ENCODE data around the gene EPG5. TPM values are rescaled to one million over a fixed set of nuclear protein-coding genes. Genes with fewer than 3 reads are reported as not detected.
A peak's percentile ranks its signal among the peaks of the same experiment; 100 is the strongest.
"Not testable (repeated sequence)": the region's sequence is repeated elsewhere in the genome, so short reads cannot be mapped to it uniquely, and the experiment has no call there.

EPG5 gene
- total RNA-seq, 1 donor from 2014 or later, result 38.3 TPM

DNA sequence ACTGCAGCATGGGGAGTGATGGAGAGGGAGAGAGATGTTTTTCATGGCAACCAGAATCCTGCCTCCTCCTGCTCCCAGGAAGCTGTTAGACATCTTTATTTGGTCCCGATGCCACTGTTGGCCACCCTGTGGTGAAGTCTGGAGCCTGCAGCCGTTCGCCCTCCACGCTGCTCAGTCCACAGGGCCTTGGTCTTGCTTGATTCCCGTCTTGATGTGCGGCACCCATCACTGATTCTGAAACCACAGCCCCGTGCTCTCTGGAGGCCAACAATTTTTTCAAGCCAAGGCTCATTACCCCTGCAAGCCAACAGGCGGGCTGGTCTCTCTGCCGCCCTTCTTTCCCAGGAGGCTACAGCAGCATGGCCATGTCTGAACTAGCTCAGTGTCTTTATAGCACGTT lies 117.1 kb downstream of the EPG5 start:
- POLR2A ChIA-PET, result no interaction called here

DNA sequence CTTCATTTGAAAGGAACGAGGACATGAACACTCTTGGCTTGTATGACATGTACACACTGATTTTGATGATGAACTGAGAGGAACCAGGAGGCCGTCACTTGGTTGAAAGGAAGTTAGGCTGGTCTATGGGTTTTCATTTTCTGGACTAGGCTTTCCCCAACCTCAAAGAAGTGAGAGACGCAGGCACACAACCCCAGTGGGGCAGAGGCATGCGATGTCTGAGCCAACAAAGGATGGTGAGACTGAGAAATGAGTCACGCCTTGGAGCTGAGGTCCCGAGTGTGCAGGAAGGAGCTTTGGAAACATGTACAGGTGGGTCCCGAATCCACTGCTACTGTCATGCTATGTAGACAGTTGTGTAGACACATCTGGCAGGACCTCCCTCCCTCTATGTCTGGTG lies 117.6 kb downstream of the EPG5 start:
- Mint-ChIP-seq H3K4me3 (no peak overlapping the region), H3K4me1 (peaks cover 4% of the 10 kb centered on the region), H3K36me3 (ENCODE audit: low read depth) (peaks cover 44% of the 10 kb centered on the region), H3K9me3 (no peaks in the 10 kb centered on the region), H3K27me3 (no peaks in the 10 kb centered on the region), H3K27ac (no peak overlapping the region)
- TF ChIP-seq, protein P1, sequence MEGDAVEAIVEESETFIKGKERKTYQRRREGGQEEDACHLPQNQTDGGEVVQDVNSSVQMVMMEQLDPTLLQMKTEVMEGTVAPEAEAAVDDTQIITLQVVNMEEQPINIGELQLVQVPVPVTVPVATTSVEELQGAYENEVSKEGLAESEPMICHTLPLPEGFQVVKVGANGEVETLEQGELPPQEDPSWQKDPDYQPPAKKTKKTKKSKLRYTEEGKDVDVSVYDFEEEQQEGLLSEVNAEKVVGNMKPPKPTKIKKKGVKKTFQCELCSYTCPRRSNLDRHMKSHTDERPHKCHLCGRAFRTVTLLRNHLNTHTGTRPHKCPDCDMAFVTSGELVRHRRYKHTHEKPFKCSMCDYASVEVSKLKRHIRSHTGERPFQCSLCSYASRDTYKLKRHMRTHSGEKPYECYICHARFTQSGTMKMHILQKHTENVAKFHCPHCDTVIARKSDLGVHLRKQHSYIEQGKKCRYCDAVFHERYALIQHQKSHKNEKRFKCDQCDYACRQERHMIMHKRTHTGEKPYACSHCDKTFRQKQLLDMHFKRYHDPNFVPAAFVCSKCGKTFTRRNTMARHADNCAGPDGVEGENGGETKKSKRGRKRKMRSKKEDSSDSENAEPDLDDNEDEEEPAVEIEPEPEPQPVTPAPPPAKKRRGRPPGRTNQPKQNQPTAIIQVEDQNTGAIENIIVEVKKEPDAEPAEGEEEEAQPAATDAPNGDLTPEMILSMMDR (IDR thresholded peaks at IDR 0.05), result no peak
- DNase-seq (no peak), ATAC-seq (ENCODE audit: low read depth) (no peak)
- CTCF ChIA-PET, result interaction anchor here (0.6 to 1.4 kb wide), 2 partner anchors 9 to 183 kb away, joined by 4 to 6 read pairs; no protein-coding TSS in a partner anchor
- intact Hi-C loops (cut with micrococcal nuclease), result no loop called here
- POLR2A ChIA-PET, result no interaction called here

More for the DNA sequence above, 117.1 kb downstream of the EPG5 start:
- H3K4me3 Mint-ChIP-seq, result no peak overlapping the region
- no peaks in the 10 kb centered on the region for H3K9me3 Mint-ChIP-seq
- peak; percentile 86 for ATAC-seq (ENCODE audit: low read depth)
- CTCF ChIA-PET, result interaction anchor here (1.4 kb wide), 1 partner anchor 184 kb away, joined by 6 read pairs; no protein-coding TSS in a partner anchor
- no peaks in the 10 kb centered on the region for H3K27me3 Mint-ChIP-seq
- H3K36me3 Mint-ChIP-seq (ENCODE audit: low read depth), result peaks cover 47% of the 10 kb centered on the region
- H3K4me1 Mint-ChIP-seq, result peaks cover 4% of the 10 kb centered on the region
- peak overlapping the region; percentile 50 for H3K27ac Mint-ChIP-seq
- TF ChIP-seq, protein P1 (IDR thresholded peaks at IDR 0.05), result no peak
- intact Hi-C loops (cut with micrococcal nuclease), result loop anchor here (1.0 to 5.0 kb wide), 4 partner anchors 21 to 185 kb away; no protein-coding TSS in a partner anchor
- DNase-seq, result no peak

DNA sequence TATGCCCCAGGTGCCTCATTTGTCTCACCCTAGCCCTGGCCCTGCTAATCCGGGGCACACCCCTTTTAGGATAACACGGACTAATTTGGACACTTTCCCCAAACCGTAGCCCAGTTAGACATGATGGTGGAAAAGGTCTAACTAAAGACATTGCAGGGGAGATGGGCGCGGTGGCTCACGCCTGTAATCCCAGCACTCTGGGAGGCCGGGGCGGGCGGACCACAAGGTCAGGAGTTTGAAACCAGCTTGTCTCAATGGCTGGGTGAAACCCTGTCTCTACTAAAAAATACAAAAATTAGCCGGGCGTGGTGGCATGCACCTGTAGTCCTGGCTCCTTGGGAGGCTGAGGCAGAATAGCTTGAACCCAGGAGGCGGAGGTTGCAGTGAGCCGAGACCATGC lies 118.5 kb downstream of the EPG5 start:
- H3K27ac Mint-ChIP-seq; H3K9me3 Mint-ChIP-seq; intact Hi-C loops (cut with micrococcal nuclease); H3K4me3 Mint-ChIP-seq; ATAC-seq (ENCODE audit: low read depth); H3K27me3 Mint-ChIP-seq; DNase-seq; H3K4me1 Mint-ChIP-seq: not testable (repeated sequence)
- POLR2A ChIA-PET, result interaction anchor here (0.6 kb wide), 1 partner anchor 112 kb away, joined by 3 read pairs; no protein-coding TSS in a partner anchor
- CTCF ChIA-PET, result interaction anchor here (0.6 kb wide), 1 partner anchor 10 kb away, joined by 4 read pairs; no protein-coding TSS in a partner anchor
- H3K36me3 Mint-ChIP-seq (ENCODE audit: low read depth), result peaks cover 35% of the 10 kb centered on the region

DNA sequence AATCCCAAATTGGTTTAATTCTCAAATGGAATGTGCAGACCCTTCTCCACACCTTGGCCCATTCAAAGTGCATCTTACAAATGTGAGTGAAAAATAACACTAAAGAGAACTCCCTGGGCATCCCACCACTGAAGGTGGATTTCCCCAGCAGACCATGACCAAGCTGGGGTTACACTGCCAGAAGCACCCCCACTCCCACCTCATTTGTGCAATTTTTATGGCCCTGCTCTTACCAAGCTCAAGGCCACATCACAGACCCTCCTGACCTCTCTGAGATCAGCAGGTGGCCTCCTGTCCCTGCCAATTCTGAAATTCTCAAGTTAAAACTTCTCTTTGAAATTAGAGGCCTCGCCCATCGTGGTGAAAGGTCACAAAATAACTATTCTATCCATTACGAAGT lies 120.0 kb downstream of the EPG5 start:
- Mint-ChIP-seq H3K36me3 (ENCODE audit: low read depth) (peaks cover 20% of the 10 kb centered on the region), H3K4me3 (no peak overlapping the region), H3K4me1 (peaks cover 4% of the 10 kb centered on the region), H3K9me3 (no peaks in the 10 kb centered on the region), H3K27me3 (no peaks in the 10 kb centered on the region), H3K27ac (no peak overlapping the region)
- ChIA-PET POLR2A (no interaction called here), CTCF (no interaction called here)
- ATAC-seq (ENCODE audit: low read depth), result no peak
- DNase-seq, result no peak
- TF ChIP-seq, protein P1 (IDR thresholded peaks at IDR 0.05), result no peak
- intact Hi-C loops (cut with micrococcal nuclease), result no loop called here

DNA sequence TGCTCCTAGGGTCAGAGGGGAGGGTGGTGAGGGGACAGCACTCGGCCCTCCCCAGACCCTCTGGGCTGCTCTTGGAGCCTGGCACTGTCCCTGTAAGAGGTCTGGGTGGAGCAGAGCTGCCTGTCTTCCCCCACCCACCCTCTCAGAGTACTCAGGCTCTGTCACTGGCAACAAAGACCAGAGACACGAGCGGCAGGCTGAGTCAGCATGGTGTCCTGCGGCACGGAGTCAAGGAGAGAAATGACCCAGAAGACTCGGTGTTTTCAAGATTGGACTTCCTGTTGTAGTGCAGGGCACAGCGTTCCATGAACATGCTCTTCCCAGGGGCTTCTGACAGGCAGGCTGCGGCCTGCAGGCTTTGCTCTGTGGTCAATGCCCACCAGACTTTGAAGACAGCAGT lies 121.7 kb downstream of the EPG5 start:
- Mint-ChIP-seq H3K27me3 (peaks cover 8% of the 10 kb centered on the region), H3K9me3 (no peaks in the 10 kb centered on the region), H3K27ac (no peak overlapping the region), H3K4me1 (peaks cover 4% of the 10 kb centered on the region), H3K36me3 (ENCODE audit: low read depth) (peaks cover 6% of the 10 kb centered on the region), H3K4me3 (no peak overlapping the region)
- ChIA-PET POLR2A (no interaction called here), CTCF (no interaction called here)
- TF ChIP-seq, protein P1 (IDR thresholded peaks at IDR 0.05), result no peak
- ATAC-seq (ENCODE audit: low read depth) (no peak), DNase-seq (no peak)
- intact Hi-C loops (cut with micrococcal nuclease), result no loop called here

DNA sequence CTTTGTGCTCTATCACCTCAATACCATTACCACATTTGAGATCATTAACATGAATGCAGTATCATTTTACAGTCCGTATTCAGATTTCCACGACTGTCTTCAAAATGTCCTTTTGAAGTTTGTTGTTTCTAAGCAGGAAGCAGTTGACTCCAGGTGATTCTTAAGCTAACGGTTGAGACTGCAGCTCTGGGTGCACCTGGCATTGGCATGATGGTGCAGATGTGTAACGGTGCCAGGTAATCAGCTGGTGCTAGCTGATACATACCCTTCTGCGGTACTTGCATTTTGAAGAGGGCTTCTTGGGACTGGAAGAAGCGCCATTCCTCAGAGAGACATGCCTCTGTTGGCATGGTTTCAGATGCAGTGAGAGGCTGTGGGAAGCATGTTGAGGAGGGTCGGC lies 122.2 kb downstream of the EPG5 start:
- DNase-seq, result no peak
- ChIA-PET POLR2A (no interaction called here), CTCF (no interaction called here)
- TF ChIP-seq, protein P1 (IDR thresholded peaks at IDR 0.05), result no peak
- H3K36me3 Mint-ChIP-seq (ENCODE audit: low read depth), result peaks cover 1% of the 10 kb centered on the region
- intact Hi-C loops (cut with micrococcal nuclease), result no loop called here
- H3K9me3 Mint-ChIP-seq, result no peaks in the 10 kb centered on the region
- H3K4me3 Mint-ChIP-seq, result no peak overlapping the region
- H3K27ac Mint-ChIP-seq, result no peak overlapping the region
- no peak for ATAC-seq (ENCODE audit: low read depth)
- peaks cover under 1% of the 10 kb centered on the region for H3K4me1 Mint-ChIP-seq
- H3K27me3 Mint-ChIP-seq, result peaks cover 11% of the 10 kb centered on the region

Measured in activated B cell treated with CpG ODN at 0.5 μM for 24 hours (primary cell).